Gastrocnemius medialis (tissue), 4 donors: ENCODE results near the gene ABCA8. TPM values are rescaled to one million over a fixed set of nuclear protein-coding genes. Genes with fewer than 3 reads are reported as not detected.

Source experiments
- ATAC-seq, 2 donors: fragments of 150-250 bp; one replicate each; pipeline ENCODE4 v1.9.1; 2016
- DNase-seq, 2 donors: peaks; one replicate each; pipeline ENCODE4 v3.0.0-alpha.2; 2019
- H3K27ac ChIP-seq, 4 donors: fragments of 200-600 bp; sonication (generic); 1 replicate in 1 of 4; 2 replicates in 3 of 4; pipeline ENCODE4 v1.5.1; 2016 to 2018; ENCODE audit warnings: mild to moderate bottlenecking in 2 of 4, moderate library complexity in 1 of 4
- H3K27me3 ChIP-seq, 3 donors: fragments of 200-600 bp; sonication (generic) in 2 of 3; 1 replicate in 1 of 3; 2 replicates in 2 of 3; pipeline versions ENCODE4 v1.5.1 to v1.6.0; 2016 to 2019; ENCODE audit warnings: mild to moderate bottlenecking in 1 of 3, moderate library complexity in 1 of 3
- H3K36me3 ChIP-seq, 2 donors: fragments of 200-600 bp; sonication (generic) in 1 of 2; one replicate each; pipeline ENCODE4 v1.5.1; 2017 to 2018
- H3K4me1 ChIP-seq, 2 donors: fragments of 200-600 bp; sonication (generic) in 1 of 2; one replicate each; pipeline ENCODE4 v1.5.1; 2016 to 2017; ENCODE audit warnings: mild to moderate bottlenecking in 2 of 2
- H3K4me3 ChIP-seq, 4 donors: fragments of 200-600 bp; sonication (generic) in 3 of 4; 1 replicate in 1 of 4; 2 replicates in 3 of 4; pipeline ENCODE4 v1.5.1; 2016 to 2019; ENCODE audit warnings: mild to moderate bottlenecking in 2 of 4
- H3K9me3 ChIP-seq, 3 donors: fragments of 200-600 bp; sonication (generic) in 2 of 3; 1 replicate in 1 of 3; 2 replicates in 2 of 3; pipeline ENCODE4 v1.5.1; 2016 to 2019
- CTCF ChIP-seq, 5 experiments: fragments of 450-650 bp in 3 of 5; fragments of 200-600 bp in 2 of 5; sonication (generic) in 2 of 5; IDR thresholded peaks in 4 of 5; conservative IDR thresholded peaks in 1 of 5; 1 replicate in 4 of 5; 2 replicates in 1 of 5; pipeline ENCODE4 v1.5.1; 2016 to 2019; ENCODE audit warnings: antibody characterized with exemption in 5 of 5, mild to moderate bottlenecking in 3 of 5, moderate library complexity in 3 of 5
- POLR2A ChIP-seq, 2 donors: fragments of 450-650 bp; IDR thresholded peaks; one replicate each; pipeline ENCODE4 v1.6.1; 2017; ENCODE audit warnings: antibody characterized with exemption in 2 of 2, mild to moderate bottlenecking in 2 of 2, moderate library complexity in 2 of 2
- in situ Hi-C, 4 donors: fragments of 200-750 bp; cut with MboI; loops; one replicate each; pipeline versions ENCODE4 v1.15.0 to v1.8.0; 2017; ENCODE audit warnings: low sequenced_read_pairs in 4 of 4
- intact Hi-C: fragments of 100-400 bp; cut with DNase I; formaldehyde crosslinking; loops from one replicate; pipeline ENCODE4 v1.15.1; 2023; ENCODE audit warnings: low total_unique reads
- total RNA-seq, 4 donors: library from RNA; depleted of rRNA; stranded (reverse); fragments of >200 nt; gene quantifications; one replicate each; pipeline versions ENCODE4 v1.1.0 to v1.2.3, GENCODE V29; 2016

Gene ABCA8
- total RNA-seq, 4 donors from 2014 or later, result 8.4 to 24.9 (median 21.7) TPM

GRCh38 chr17:68908045-68908444, 47.1 kb downstream of the ABCA8 start:
- Histone ChIP-seq H3K4me3 (no peak overlapping the region), H3K4me1 (peaks cover 5 to 10% of the 10 kb centered on the region in 2 donors), H3K27me3 (no peaks in the 10 kb centered on the region), H3K9me3 (no peaks in the 10 kb centered on the region), H3K36me3 (no peaks in the 10 kb centered on the region), H3K27ac (peak overlapping the region in 1 of 4 donors; percentile 24)
- TF ChIP-seq POLR2A (IDR thresholded peaks at IDR 0.05) (no peak), CTCF (IDR thresholded peaks at IDR 0.05 in 4 of 5, conservative IDR thresholded peaks at IDR 0.05 in 1 of 5) (no peak)
- intact Hi-C loops, result loop anchor here (5.0 kb wide), 1 partner anchor 131 kb away; no protein-coding TSS in a partner anchor
- ATAC-seq (no peak), DNase-seq (no peak)
- in situ Hi-C loops, result loop anchor here in 1 of 4 donors (10.0 kb wide), 1 partner anchor 123 kb away; no protein-coding TSS in a partner anchor

GRCh38 chr17:68906638-68907037, 48.6 kb downstream of the ABCA8 start:
- peaks cover 5 to 10% of the 10 kb centered on the region in 2 donors for H3K4me1 ChIP-seq
- TF ChIP-seq CTCF (IDR thresholded peaks at IDR 0.05 in 4 of 5, conservative IDR thresholded peaks at IDR 0.05 in 1 of 5) (peak in 1 of 5 experiments; percentile 9), POLR2A (IDR thresholded peaks at IDR 0.05) (no peak)
- no peak for ATAC-seq
- no peaks in the 10 kb centered on the region for H3K9me3 ChIP-seq
- in situ Hi-C loops (loop anchor here in 1 of 4 donors (10.0 kb wide), 1 partner anchor 122 kb away; no protein-coding TSS in a partner anchor), intact Hi-C loops (loop anchor here (5.0 kb wide), 1 partner anchor 129 kb away; no protein-coding TSS in a partner anchor)
- no peaks in the 10 kb centered on the region for H3K27me3 ChIP-seq
- H3K36me3 ChIP-seq, result no peaks in the 10 kb centered on the region
- H3K4me3 ChIP-seq, result no peak overlapping the region
- no peak overlapping the region for H3K27ac ChIP-seq
- DNase-seq, result no peak

GRCh38 chr17:68903286-68903685, 51.9 kb downstream of the ABCA8 start:
- Histone ChIP-seq H3K27me3 (no peaks in the 10 kb centered on the region), H3K4me1 (no peaks in the 10 kb centered on the region), H3K9me3 (no peaks in the 10 kb centered on the region), H3K27ac (no peak overlapping the region), H3K36me3 (no peaks in the 10 kb centered on the region), H3K4me3 (no peak overlapping the region)
- no peak for DNase-seq
- ATAC-seq, result no peak
- intact Hi-C loops, result no loop called here
- in situ Hi-C loops, result loop anchor here in 1 of 4 donors (10.0 kb wide), 1 partner anchor 118 kb away; no protein-coding TSS in a partner anchor
- TF ChIP-seq CTCF (IDR thresholded peaks at IDR 0.05 in 4 of 5, conservative IDR thresholded peaks at IDR 0.05 in 1 of 5) (no peak), POLR2A (IDR thresholded peaks at IDR 0.05) (no peak)

GRCh38 chr17:68897557-68897956, 57.6 kb downstream of the ABCA8 start:
- no peak overlapping the region for H3K4me3 ChIP-seq
- H3K27ac ChIP-seq, result no peak overlapping the region
- no peaks in the 10 kb centered on the region for H3K27me3 ChIP-seq
- no peaks in the 10 kb centered on the region for H3K4me1 ChIP-seq
- TF ChIP-seq CTCF (IDR thresholded peaks at IDR 0.05 in 4 of 5, conservative IDR thresholded peaks at IDR 0.05 in 1 of 5) (no peak), POLR2A (IDR thresholded peaks at IDR 0.05) (no peak)
- DNase-seq (no peak), ATAC-seq (no peak)
- H3K9me3 ChIP-seq, result no peaks in the 10 kb centered on the region
- intact Hi-C loops, result no loop called here
- no peaks in the 10 kb centered on the region for H3K36me3 ChIP-seq
- in situ Hi-C loops, result no loop called here

- no peaks in the 10 kb centered on the region for H3K9me3 ChIP-seq
- DNase-seq, result no peak
- no peaks in the 10 kb centered on the region for H3K36me3 ChIP-seq
- no peak for ATAC-seq
- no peaks in the 10 kb centered on the region for H3K27me3 ChIP-seq
- no peak overlapping the region for H3K27ac ChIP-seq
- TF ChIP-seq POLR2A (IDR thresholded peaks at IDR 0.05) (no peak), CTCF (IDR thresholded peaks at IDR 0.05 in 4 of 5, conservative IDR thresholded peaks at IDR 0.05 in 1 of 5) (no peak)
- H3K4me3 ChIP-seq, result no peak overlapping the region
- intact Hi-C loops, result no loop called here
- in situ Hi-C loops, result no loop called here
- H3K4me1 ChIP-seq, result no peaks in the 10 kb centered on the region
These were observed 62.5 kb downstream of the ABCA8 start for GRCh38 chr17:68892658-68893057.
